Peyer's patch (tissue), 4 donors: ENCODE data around the gene RASGRP4.

Experiments used
- POLR2A ChIP-seq, 2 donors: fragments of 450-650 bp; IDR thresholded peaks; one replicate each; pipeline ENCODE4 v1.5.1; 2017; ENCODE audit warnings: antibody characterized with exemption in 2 of 2, mild to moderate bottlenecking in 2 of 2, moderate library complexity in 2 of 2
- TF ChIP-seq, protein P1 (sequence below), 6 experiments: fragments of 450-650 bp in 4 of 6; fragments of 200-600 bp in 2 of 6; sonication (generic) in 1 of 6; IDR thresholded peaks; one replicate each; pipeline ENCODE4 v1.5.1; 2017 to 2019; ENCODE audit warnings: antibody characterized with exemption in 6 of 6, mild to moderate bottlenecking in 3 of 6, moderate library complexity in 1 of 6

GRCh38 chr19:38389101-38389925, 36.7 kb downstream of the RASGRP4 start:
- TF ChIP-seq, protein P1, sequence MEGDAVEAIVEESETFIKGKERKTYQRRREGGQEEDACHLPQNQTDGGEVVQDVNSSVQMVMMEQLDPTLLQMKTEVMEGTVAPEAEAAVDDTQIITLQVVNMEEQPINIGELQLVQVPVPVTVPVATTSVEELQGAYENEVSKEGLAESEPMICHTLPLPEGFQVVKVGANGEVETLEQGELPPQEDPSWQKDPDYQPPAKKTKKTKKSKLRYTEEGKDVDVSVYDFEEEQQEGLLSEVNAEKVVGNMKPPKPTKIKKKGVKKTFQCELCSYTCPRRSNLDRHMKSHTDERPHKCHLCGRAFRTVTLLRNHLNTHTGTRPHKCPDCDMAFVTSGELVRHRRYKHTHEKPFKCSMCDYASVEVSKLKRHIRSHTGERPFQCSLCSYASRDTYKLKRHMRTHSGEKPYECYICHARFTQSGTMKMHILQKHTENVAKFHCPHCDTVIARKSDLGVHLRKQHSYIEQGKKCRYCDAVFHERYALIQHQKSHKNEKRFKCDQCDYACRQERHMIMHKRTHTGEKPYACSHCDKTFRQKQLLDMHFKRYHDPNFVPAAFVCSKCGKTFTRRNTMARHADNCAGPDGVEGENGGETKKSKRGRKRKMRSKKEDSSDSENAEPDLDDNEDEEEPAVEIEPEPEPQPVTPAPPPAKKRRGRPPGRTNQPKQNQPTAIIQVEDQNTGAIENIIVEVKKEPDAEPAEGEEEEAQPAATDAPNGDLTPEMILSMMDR (IDR thresholded peaks at IDR 0.05) = no peak
- no peak for TF ChIP-seq POLR2A (IDR thresholded peaks at IDR 0.05)
